DMS53 treated with DMSO at 0.1 percent for 48 hours (cell line): ENCODE measurements around the gene LRIG3.
A peak's percentile ranks its signal among the peaks of the same experiment; 100 is the strongest.

ENCODE experiments used
- DNase-seq: peaks from one replicate; lab custom pipeline; 2025; ENCODE audit not compliant: unreplicated experiment; lab: John Stamatoyannopoulos, UW

LRIG3 gene

DNA sequence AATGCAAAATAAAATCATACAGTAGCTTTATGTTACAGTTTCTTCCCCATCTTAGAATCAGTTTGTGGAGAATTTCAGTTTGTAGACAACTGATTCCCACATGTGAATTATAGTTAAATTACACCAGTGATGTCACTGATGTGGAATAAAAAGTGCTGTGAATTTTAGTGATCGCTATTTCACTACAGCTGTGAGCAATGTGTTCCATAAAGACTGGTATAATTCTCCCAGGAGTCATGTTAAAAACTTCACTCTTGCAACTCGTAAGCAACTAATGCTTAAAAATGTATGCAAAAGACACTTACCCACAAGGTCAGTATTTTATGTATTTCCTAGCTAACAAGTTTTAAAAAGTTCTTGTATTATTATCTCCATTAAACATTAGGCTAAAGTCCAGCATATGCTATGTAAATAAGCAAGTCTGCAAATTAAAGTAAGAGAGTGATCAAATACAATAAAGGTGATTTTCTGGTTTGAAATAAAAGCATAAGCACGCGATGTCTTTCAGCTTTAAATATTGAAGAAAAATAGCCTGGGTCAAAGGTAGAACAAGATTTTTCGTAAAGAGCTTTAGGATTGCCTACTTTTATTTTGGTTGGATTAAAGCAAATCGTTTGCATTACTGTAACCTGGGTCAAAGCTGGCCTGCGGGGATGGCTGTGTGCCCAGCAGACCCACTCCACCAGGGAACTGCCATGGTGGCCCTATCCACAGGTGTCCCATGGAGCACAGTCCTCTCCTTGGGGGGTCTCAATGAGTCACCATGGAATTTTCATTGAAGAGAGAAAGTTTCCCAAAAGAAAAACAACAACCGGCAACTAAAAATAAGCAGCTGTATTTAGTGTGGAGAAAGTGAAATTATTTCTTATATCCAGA is 12.7 kb upstream of the LRIG3 start:
- DNase-seq, result no peak

DNA sequence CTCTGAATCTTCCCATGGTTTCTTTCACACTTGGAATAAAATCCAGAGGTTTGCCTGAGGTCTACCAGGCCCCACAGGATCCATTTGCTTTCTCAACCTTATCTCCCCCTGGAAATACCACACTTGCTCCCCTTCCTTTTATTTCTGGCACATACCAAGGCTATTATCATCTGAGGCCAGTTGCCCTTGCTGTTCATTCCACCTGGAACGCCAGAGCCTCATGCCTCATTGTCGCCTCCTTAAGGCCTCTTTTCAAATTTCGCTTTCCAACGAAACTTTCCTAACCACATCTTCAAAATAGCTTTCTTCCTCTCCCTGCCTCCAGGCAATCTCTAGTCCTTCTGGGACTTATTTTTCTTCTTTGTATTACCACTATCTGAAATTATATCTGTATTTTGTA is 11.2 kb upstream of the LRIG3 start:
- no peak for DNase-seq

GRCh38 chr12:58930770-58931324 is 10.5 kb upstream of the LRIG3 start:
- DNase-seq, result no peak

- no peak for DNase-seq
Measured at GRCh38 chr12:58927120-58927519, 6.8 kb upstream of the LRIG3 start.

DNA sequence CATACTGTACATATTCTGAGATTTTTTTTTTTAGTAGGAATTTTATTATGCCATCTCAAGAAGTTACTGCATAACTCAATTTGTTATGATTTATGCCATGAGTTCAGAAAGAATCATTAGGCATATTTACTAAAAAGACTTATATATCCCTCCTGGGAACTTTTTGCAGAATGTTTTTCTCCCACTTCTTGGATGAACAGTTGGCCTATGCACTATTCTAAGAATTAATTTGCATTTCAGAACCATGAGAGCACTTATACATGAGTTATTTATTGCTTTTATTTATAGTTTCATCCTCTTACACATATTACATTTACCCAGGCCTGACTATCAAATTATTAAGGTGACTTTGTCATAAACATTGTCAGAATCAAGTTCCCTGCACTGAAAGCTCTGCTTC is 6.3 kb upstream of the LRIG3 start:
- DNase-seq, result no peak

GRCh38 chr12:58925751-58926150 is 5.4 kb upstream of the LRIG3 start:
- DNase-seq, result no peak

DNA sequence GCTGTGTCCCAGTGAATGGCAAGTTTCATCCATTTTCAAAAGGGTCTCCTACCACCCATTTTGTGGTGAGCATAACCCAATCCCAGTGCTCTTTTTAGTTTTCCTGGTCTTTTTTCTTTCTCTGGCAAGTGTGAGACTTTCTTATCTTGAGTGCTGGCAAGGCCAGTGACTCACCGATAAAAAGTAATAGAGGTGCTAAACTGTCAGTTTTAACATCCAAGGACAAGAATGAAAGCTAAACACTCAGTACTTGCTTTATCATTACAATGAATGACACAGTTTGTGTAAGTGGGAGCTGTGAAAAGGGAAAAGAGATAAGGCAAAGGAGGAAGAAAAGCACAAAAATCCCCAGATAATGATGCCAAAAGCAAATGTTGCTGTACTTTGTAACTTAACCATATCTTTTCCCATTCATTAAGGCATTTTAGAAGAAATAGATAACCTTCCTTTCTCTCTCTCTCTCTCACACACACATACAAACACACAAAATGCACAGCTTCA is 4.9 kb upstream of the LRIG3 start:
- no peak for DNase-seq

- no peak for DNase-seq
Measured at GRCh38 chr12:58924652-58925051, 4.3 kb upstream of the LRIG3 start.

GRCh38 chr12:58923781-58924180 is 3.5 kb upstream of the LRIG3 start:
- DNase-seq, result no peak

- DNase-seq, result no peak
Measured at GRCh38 chr12:58922849-58923248, 2.5 kb upstream of the LRIG3 start.

DNA sequence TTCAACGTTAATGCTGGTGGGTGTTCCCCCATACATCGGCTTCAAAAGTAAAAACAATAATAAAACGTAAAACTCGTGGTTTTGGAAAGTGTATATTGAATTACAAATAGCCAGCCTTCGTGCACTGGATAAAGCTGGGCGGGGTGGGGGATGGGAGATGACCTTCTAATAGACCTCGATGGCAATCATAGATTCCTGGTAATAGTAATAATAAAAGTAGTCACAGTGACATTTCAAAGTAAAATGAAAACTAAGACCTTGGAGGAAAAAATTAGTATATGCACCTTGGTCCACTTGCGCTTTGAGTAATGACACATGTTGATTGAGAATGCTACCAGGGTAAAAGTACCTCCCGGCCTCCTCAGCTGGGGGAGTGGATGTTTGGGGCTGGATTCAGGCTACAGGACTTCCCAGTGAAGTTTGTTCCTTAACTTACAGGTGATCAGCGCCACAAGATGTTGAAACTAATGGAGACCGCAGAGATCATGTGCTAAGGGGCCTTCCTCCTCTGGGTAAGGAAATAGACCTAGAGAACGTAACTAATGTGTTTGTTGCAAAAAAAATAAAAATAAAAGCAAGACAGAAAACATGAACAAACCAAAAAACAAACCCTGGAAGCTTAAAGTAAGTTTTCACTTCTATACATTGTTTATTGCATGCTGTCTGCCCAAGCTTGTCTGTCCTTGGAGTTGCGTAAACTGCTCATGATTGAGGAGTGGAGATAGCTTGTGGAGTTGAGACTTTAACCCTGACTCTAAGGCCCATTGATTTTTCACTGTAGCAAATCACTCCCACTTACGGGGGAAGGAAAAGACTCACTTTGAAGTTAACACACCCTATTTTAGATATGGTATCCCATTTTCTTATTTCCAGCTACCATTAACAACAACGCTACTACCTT is 907 bp upstream of the LRIG3 start:
- DNase-seq, result no peak

DNA sequence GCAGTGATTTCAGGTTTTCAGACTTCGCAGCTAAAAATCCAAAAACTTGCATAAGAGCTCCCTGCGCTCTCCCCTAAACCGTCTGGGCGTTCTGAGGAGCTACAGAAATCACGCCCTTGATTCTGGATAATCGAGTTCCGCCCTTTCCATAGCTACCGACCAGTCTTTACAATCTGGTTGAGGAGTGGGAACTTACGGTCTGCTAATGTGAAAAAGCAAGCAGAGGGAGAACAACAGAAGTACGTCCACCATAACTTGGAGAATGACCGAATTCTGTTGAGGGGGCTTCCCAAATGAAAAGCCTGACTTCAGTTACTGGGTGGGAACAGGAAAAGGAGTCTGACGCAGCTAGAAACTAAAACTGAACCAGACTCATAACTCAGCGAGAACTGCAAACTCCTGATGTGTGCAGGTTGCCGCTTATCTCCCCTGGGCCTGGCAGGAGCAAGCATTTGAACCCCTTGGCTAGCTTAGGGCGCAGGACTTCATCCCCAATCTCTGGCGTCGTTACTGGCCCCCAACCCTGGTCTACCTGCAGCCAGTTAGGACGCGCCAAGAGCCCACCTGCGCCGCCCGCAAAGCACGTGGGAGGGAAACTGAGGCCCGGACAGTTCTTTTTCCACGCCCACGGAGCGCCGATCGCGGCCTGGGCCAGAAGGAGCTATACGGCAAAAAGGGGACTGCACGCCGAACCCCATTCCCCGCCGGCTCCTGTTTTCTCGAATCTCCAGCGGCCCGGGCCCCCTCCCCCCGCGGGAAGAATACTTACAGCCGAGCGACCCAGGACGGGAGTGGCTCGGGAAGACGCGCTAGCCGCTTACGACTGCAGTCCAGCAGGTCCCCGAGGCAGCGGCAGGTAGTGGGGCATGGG is 838 bp downstream of the LRIG3 start:
- DNase-seq, result peak; percentile 67

DNA sequence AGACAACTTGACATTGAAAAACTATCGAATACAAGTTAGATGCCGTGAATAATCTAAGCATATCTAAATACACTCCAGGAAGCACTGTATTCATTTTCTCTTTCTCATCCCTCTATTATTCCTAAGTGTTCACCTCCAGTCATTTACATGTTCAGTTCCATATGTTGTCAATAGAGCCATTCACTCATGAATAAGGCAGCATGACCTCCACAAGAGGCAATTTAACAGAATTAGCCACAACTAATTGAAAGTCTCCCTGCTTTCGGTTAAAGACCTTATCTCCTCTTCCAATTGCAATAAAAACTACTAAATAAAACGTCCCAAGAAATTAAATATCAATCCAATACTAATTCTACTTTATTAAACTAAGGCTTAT is 1.8 kb downstream of the LRIG3 start:
- DNase-seq, result no peak

DNA sequence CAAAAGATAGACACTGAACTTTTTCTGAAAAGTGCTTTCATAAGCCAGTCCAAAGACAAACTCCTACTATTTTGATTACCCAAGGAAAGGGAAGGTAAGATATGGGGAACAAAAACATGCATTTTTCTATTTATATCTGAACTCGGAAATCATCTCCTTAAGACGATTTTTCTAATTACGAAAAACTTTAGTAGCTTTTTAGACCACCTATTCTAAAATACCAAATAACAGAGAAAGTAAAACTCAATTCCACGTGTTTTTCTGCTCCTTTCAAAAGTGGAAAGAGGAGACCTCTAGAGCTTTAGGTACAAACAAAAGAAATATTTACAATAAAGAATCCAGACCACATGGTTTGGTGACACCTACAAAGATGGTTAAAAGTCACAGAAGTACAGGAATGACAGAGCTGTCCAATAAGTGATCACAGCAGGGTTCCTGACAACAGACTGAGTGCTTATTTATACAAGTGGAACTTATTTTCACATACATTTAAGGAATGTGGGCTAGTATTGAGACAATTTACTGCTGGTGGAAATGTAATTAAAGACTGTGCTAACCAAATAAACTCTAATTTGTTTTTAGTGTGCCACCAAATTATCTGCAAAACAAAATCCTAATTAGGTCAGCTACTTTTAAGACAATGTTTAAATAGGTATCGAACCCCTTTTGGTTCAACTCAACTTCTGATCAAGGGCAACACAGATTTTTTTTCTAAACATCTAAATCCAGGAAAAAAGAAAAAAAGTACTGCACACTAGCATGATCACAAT is 2.4 kb downstream of the LRIG3 start:
- no peak for DNase-seq

GRCh38 chr12:58916921-58917511 is 3.3 kb downstream of the LRIG3 start:
- no peak for DNase-seq

DNA sequence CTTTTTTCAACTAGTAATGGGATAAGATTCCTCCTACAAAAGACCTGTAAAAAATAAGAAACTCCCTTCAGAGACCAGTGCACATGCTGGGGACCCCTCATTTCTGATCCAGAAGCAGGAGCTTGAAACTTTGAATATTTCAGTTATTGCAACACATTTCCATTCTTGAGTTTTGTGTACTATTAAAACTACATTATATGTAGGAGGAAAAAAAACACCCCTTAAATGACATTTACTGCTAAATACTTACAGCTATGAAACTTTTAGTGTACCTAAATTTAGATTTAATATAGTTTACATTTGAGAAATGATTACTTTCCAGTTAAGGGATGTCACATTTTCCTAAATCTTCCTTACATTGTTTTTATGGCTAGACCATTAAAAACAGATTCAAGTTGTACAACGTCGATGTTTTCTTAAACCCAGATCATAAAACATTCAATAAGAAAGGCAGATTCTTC is 4.1 kb downstream of the LRIG3 start:
- no peak for DNase-seq

- peak; percentile 34 for DNase-seq
Measured at GRCh38 chr12:58915634-58916033, 4.7 kb downstream of the LRIG3 start.

GRCh38 chr12:58915037-58915436 is 5.3 kb downstream of the LRIG3 start:
- no peak for DNase-seq

- DNase-seq, result no peak
Measured at GRCh38 chr12:58914457-58914856, 5.8 kb downstream of the LRIG3 start.
